MG63 (cell line): ENCODE results near the gene TIE1. TPM values are rescaled to one million over a fixed set of nuclear protein-coding genes. Genes with fewer than 3 reads are reported as not detected.

Experiments
- DNase-seq: peaks from one replicate; pipeline ENCODE4 v3.0.0-alpha.2; 2020
- H3K27me3 ChIP-seq: fragments of 250-450 bp; sonication (Bioruptor Pico); 2 replicates; pipeline ENCODE4 v1.5.1; 2020; ENCODE audit warnings: mild to moderate bottlenecking, moderate library complexity
- H3K36me3 ChIP-seq: fragments of 250-450 bp; sonication (Bioruptor Pico); 2 replicates; pipeline ENCODE4 v1.5.1; 2020; ENCODE audit warnings: mild to moderate bottlenecking, moderate library complexity
- H3K4me3 ChIP-seq: fragments of 250-450 bp; sonication (Bioruptor Pico); 2 replicates; pipeline ENCODE4 v1.5.1; 2020; ENCODE audit warnings: mild to moderate bottlenecking, moderate library complexity
- H3K9me3 ChIP-seq: fragments of 250-450 bp; sonication (Bioruptor Pico); 2 replicates; pipeline ENCODE4 v1.5.1; 2020; ENCODE audit warnings: mild to moderate bottlenecking, moderate library complexity
- total RNA-seq: library from RNA; depleted of rRNA; stranded (reverse); fragments of >200 nt; shearing (Covaris generic); gene quantifications from 2 replicates; pipeline ENCODE4 v1.2.3, GENCODE V29; 2014; ENCODE audit warnings: low replicate concordance; rRNA removed

Gene TIE1
- total RNA-seq, result 0.20 TPM in 1 of 2 replicates, not detected in the other

GRCh38 chr1:43300378-43301094, at the start of gene TIE1:
TIE1 (plus strand) TSS chr1:43300982; CDS start chr1:43301072, 90 bp downstream.
- no peaks in the 10 kb centered on the region for H3K36me3 ChIP-seq
- no peak for DNase-seq
- H3K9me3 ChIP-seq, result no peaks in the 10 kb centered on the region
- no peak within 1 kb of the TSS for H3K4me3 ChIP-seq
- H3K27me3 ChIP-seq, result no peaks in the 10 kb centered on the region

- no peak for DNase-seq
- H3K27me3 ChIP-seq, result no peaks in the 10 kb centered on the region
- no peak overlapping the region for H3K4me3 ChIP-seq
- H3K9me3 ChIP-seq, result peaks cover 9% of the 10 kb centered on the region
- no peaks in the 10 kb centered on the region for H3K36me3 ChIP-seq
Observed at GRCh38 chr1:43251024-43251423, 49.8 kb upstream of the TIE1 start.

- no peak for DNase-seq
- Histone ChIP-seq H3K36me3 (no peaks in the 10 kb centered on the region), H3K4me3 (no peak overlapping the region), H3K9me3 (peaks cover 9% of the 10 kb centered on the region), H3K27me3 (no peaks in the 10 kb centered on the region)
Observed at GRCh38 chr1:43252225-43252624, 48.6 kb upstream of the TIE1 start.

- Histone ChIP-seq H3K36me3 (no peaks in the 10 kb centered on the region), H3K9me3 (peaks cover 8% of the 10 kb centered on the region), H3K27me3 (no peaks in the 10 kb centered on the region), H3K4me3 (no peak overlapping the region)
- no peak for DNase-seq
Observed at GRCh38 chr1:43253173-43253572, 47.6 kb upstream of the TIE1 start.

- no peaks in the 10 kb centered on the region for H3K27me3 ChIP-seq
- no peaks in the 10 kb centered on the region for H3K36me3 ChIP-seq
Observed at GRCh38 chr1:43253876-43254275, 46.9 kb upstream of the TIE1 start.

GRCh38 chr1:43255438-43256210, 45.2 kb upstream of the TIE1 start:
- no peaks in the 10 kb centered on the region for H3K36me3 ChIP-seq
- H3K27me3 ChIP-seq, result no peaks in the 10 kb centered on the region
- peaks cover 14% of the 10 kb centered on the region for H3K9me3 ChIP-seq
- DNase-seq, result no peak
- no peak overlapping the region for H3K4me3 ChIP-seq

More at GRCh38 chr1:43253876-43254275, 46.9 kb upstream of the TIE1 start:
- H3K4me3 ChIP-seq, result no peak overlapping the region
- DNase-seq, result no peak
- peaks cover 14% of the 10 kb centered on the region for H3K9me3 ChIP-seq

- H3K27me3 ChIP-seq, result no peaks in the 10 kb centered on the region
- H3K4me3 ChIP-seq, result no peak overlapping the region
- H3K9me3 ChIP-seq, result peaks cover 12% of the 10 kb centered on the region; the same call in 1 of the 2 replicates
- no peak for DNase-seq
- no peaks in the 10 kb centered on the region for H3K36me3 ChIP-seq
Observed at GRCh38 chr1:43256675-43257570, 43.9 kb upstream of the TIE1 start.

GRCh38 chr1:43258370-43258769, 42.4 kb upstream of the TIE1 start:
- Histone ChIP-seq H3K36me3 (no peaks in the 10 kb centered on the region), H3K9me3 (peaks cover 13% of the 10 kb centered on the region; the same call in 1 of the 2 replicates), H3K27me3 (no peaks in the 10 kb centered on the region), H3K4me3 (no peak overlapping the region)
- no peak for DNase-seq

- peaks cover 9% of the 10 kb centered on the region; the same call in 1 of the 2 replicates for H3K9me3 ChIP-seq
- no peak for DNase-seq
- no peaks in the 10 kb centered on the region for H3K36me3 ChIP-seq
- H3K27me3 ChIP-seq, result no peaks in the 10 kb centered on the region
- H3K4me3 ChIP-seq, result no peak overlapping the region
Observed at GRCh38 chr1:43265431-43265830, 35.4 kb upstream of the TIE1 start.

GRCh38 chr1:43266881-43267280, 33.9 kb upstream of the TIE1 start:
- DNase-seq, result no peak
- no peak overlapping the region for H3K4me3 ChIP-seq
- H3K36me3 ChIP-seq, result no peaks in the 10 kb centered on the region
- peaks cover 7% of the 10 kb centered on the region; the same call in 1 of the 2 replicates for H3K9me3 ChIP-seq
- no peaks in the 10 kb centered on the region for H3K27me3 ChIP-seq

- Histone ChIP-seq H3K9me3 (peaks cover 7% of the 10 kb centered on the region; the same call in 1 of the 2 replicates), H3K36me3 (no peaks in the 10 kb centered on the region), H3K27me3 (no peaks in the 10 kb centered on the region), H3K4me3 (no peak overlapping the region)
- no peak for DNase-seq
Observed at GRCh38 chr1:43267291-43267805, 33.4 kb upstream of the TIE1 start.

GRCh38 chr1:43267818-43268425, 32.9 kb upstream of the TIE1 start:
- Histone ChIP-seq H3K27me3 (no peaks in the 10 kb centered on the region), H3K4me3 (no peak overlapping the region), H3K36me3 (no peaks in the 10 kb centered on the region), H3K9me3 (peaks cover 7% of the 10 kb centered on the region; the same call in 1 of the 2 replicates)
- DNase-seq, result no peak

GRCh38 chr1:43269627-43270375, 31.0 kb upstream of the TIE1 start, which contains the start of gene TMEM125:
TMEM125 (plus strand) TSS chr1:43269983; CDS start chr1:43272723, 2,740 bp downstream.
- Histone ChIP-seq H3K36me3 (no peaks in the 10 kb centered on the region), H3K4me3 (no peak within 1 kb of the TSS), H3K27me3 (no peaks in the 10 kb centered on the region), H3K9me3 (no peaks in the 10 kb centered on the region)
- DNase-seq, result no peak

- H3K9me3 ChIP-seq, result no peaks in the 10 kb centered on the region
- no peak overlapping the region for H3K4me3 ChIP-seq
- H3K27me3 ChIP-seq, result no peaks in the 10 kb centered on the region
- DNase-seq, result no peak
- no peaks in the 10 kb centered on the region for H3K36me3 ChIP-seq
Observed at GRCh38 chr1:43270421-43271095, 30.2 kb upstream of the TIE1 start.
